Testis (tissue), 3 donors: ENCODE results near the gene HORMAD2. TPM values are rescaled to one million over a fixed set of nuclear protein-coding genes. Genes with fewer than 3 reads are reported as not detected.

Source experiments
- DNase-seq: peaks from one replicate; pipeline ENCODE4 v3.0.0-alpha.2; 2019
- H3K27ac ChIP-seq, 2 donors: fragments of 200-600 bp; sonication (generic); one replicate each; pipeline ENCODE4 v1.5.1; 2019
- H3K27me3 ChIP-seq: fragments of 200-600 bp; sonication (generic); one replicate; pipeline ENCODE4 v1.5.1; 2019
- H3K36me3 ChIP-seq: fragments of 200-600 bp; sonication (generic); one replicate; pipeline ENCODE4 v1.5.1; 2017; ENCODE audit warnings: low read depth; ENCODE audit errors: missing control alignments
- H3K4me1 ChIP-seq: fragments of 200-600 bp; sonication (generic); one replicate; pipeline ENCODE4 v1.5.1; 2019
- H3K4me3 ChIP-seq, 2 donors: fragments of 200-600 bp; sonication (generic); one replicate each; pipeline ENCODE4 v1.5.1; 2017 to 2019
- H3K9me3 ChIP-seq: fragments of 200-600 bp; sonication (generic); one replicate; pipeline ENCODE4 v1.5.1; 2017
- POLR2A ChIP-seq: fragments of 450-650 bp; IDR thresholded peaks from one replicate; pipeline ENCODE4 v1.6.1; 2017; ENCODE audit warnings: antibody characterized with exemption, mild to moderate bottlenecking, moderate library complexity
- WGBS, 2 donors: methylation state at CpG; one replicate each; pipeline ENCODE4 v1.1.5; 2018; 5-methylcytosine and 5-hydroxymethylcytosine counted together
- intact Hi-C: fragments of 100-400 bp; cut with DNase I; formaldehyde crosslinking; loops from one replicate; pipeline ENCODE4 v1.15.1; 2023; ENCODE audit warnings: low total_unique reads
- polyA plus RNA-seq: library from polyadenylated mRNA; stranded (reverse); fragments of 350-450 nt; fragmentation: Illumina TruSeq; extraction: RNeasy Lipid Tissue Mini Kit (QIAGEN cat#74804); gene quantifications from one replicate; pipeline ENCODE4 v1.2.3, GENCODE V29; 2014; ENCODE audit warnings: low read depth, low replicate concordance; ENCODE audit not compliant: insufficient read depth
- total RNA-seq, 2 donors: library from RNA; depleted of rRNA; stranded (reverse); fragments of >200 nt; gene quantifications; one replicate each; pipeline ENCODE4 v1.2.3, GENCODE V29; 2016
- TF ChIP-seq, protein P1 (sequence below), 3 experiments: fragments of 450-650 bp in 2 of 3; fragments of 200-600 bp in 1 of 3; sonication (generic) in 1 of 3; IDR thresholded peaks; one replicate each; pipeline ENCODE4 v1.5.1; 2016 to 2019; ENCODE audit warnings: antibody characterized with exemption in 3 of 3, mild to moderate bottlenecking in 2 of 3, moderate library complexity in 1 of 3

The HORMAD2 gene
- total and polyA plus RNA-seq, 3 donors from 2014 or later: 14.7 to 45.2 (median 24.2) TPM

DNA sequence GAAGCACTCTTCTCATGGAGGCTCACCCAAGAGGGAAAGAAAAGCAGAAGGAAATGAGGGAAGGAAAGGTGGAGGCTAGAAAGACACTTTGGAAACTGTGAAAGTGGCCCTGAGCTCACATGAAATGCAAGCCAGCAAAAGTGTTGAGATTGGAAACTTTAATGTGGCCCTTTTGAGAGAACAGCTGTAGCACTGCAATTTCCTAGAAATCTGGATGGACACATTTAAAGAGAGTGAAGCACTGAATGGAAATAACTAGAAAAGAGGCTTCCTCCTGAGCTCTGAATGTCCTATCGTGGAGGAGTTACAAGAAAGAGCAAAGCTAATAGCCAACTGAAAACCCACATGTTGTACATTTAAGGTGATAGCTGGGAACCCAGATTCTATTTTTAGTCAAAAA, 110.3 kb downstream of the HORMAD2 start:
- no peaks in the 10 kb centered on the region for H3K4me1 ChIP-seq
- no peaks in the 10 kb centered on the region for H3K27me3 ChIP-seq
- no peaks in the 10 kb centered on the region for H3K9me3 ChIP-seq
- no peak overlapping the region for H3K4me3 ChIP-seq
- H3K27ac ChIP-seq: no peak overlapping the region
- no peaks in the 10 kb centered on the region for H3K36me3 ChIP-seq
- WGBS, 2 donors: 41 to 55% methylated on average over 1 of the region's 1 CpG
- intact Hi-C loops: no loop called here
- TF ChIP-seq, protein P1, sequence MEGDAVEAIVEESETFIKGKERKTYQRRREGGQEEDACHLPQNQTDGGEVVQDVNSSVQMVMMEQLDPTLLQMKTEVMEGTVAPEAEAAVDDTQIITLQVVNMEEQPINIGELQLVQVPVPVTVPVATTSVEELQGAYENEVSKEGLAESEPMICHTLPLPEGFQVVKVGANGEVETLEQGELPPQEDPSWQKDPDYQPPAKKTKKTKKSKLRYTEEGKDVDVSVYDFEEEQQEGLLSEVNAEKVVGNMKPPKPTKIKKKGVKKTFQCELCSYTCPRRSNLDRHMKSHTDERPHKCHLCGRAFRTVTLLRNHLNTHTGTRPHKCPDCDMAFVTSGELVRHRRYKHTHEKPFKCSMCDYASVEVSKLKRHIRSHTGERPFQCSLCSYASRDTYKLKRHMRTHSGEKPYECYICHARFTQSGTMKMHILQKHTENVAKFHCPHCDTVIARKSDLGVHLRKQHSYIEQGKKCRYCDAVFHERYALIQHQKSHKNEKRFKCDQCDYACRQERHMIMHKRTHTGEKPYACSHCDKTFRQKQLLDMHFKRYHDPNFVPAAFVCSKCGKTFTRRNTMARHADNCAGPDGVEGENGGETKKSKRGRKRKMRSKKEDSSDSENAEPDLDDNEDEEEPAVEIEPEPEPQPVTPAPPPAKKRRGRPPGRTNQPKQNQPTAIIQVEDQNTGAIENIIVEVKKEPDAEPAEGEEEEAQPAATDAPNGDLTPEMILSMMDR (IDR thresholded peaks at IDR 0.05): no peak
- no peak for TF ChIP-seq POLR2A
- DNase-seq: no peak

DNA sequence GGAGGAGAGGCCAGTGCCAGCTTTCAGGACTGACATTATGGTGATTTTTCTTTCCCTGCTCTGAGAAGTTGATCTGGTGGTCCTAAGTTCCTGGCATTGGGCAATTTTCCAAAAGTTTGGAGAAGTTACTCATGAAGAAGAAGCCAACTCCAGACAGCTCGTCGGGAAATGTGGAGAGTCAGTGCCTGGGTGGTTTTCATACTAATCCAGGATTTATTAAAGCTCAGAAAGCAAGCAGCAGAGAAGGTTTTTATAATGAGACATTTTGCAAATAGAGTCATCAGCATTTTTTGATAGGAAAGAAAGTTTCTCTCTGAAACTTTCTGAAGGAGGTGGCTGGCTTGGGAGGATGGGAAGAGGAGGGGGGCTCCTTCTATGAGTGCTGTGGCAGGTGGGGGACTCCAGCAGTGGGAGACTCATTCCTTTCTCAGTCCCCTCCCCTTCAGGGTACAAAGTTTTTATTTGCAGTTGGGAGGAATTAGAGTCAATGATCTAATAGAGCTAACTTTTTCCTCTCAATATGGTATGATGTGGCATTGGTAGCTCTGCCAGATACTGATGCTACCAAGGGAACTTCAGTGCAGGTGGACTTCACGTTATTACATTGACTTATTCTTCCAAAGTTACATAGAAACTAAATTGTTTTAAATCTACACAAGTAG, 110.9 kb downstream of the HORMAD2 start:
- peaks cover 3% of the 10 kb centered on the region for H3K4me1 ChIP-seq
- H3K4me3 ChIP-seq: no peak overlapping the region
- TF ChIP-seq, protein P1 (IDR thresholded peaks at IDR 0.05): no peak
- no peak for TF ChIP-seq POLR2A
- intact Hi-C loops: no loop called here
- H3K9me3 ChIP-seq: no peaks in the 10 kb centered on the region
- H3K36me3 ChIP-seq: no peaks in the 10 kb centered on the region
- WGBS, 2 donors: 58 to 67% methylated on average over 3 of the region's 3 CpGs
- no peaks in the 10 kb centered on the region for H3K27me3 ChIP-seq
- no peak overlapping the region for H3K27ac ChIP-seq
- no peak for DNase-seq

DNA sequence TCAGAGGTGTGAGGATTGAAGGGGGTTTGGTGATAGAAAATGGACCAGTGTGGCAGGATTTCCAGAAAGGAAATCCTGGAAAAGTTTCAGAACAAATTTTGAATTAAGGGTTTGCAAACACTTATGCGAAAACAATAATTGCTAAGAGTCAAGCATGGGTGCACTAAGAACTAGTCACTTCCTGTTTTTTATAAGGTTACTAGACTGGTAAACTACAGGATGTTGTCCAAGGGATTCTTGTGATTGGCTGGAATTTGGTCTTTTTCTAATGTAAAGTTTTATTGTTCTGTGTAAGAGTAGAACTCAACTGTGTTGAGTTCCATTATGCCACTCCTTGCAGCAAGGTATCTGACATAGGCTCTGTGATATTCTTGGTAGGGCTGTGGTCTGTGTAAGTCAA, 112.2 kb downstream of the HORMAD2 start:
- no peak overlapping the region for H3K27ac ChIP-seq
- H3K27me3 ChIP-seq: no peaks in the 10 kb centered on the region
- H3K9me3 ChIP-seq: no peaks in the 10 kb centered on the region
- no peaks in the 10 kb centered on the region for H3K36me3 ChIP-seq
- TF ChIP-seq, protein P1 (IDR thresholded peaks at IDR 0.05): no peak
- TF ChIP-seq POLR2A: no peak
- no peak overlapping the region for H3K4me3 ChIP-seq
- WGBS, 2 donors: 95 to 100% methylated on average over 1 of the region's 1 CpG
- H3K4me1 ChIP-seq: peaks cover 13% of the 10 kb centered on the region
- intact Hi-C loops: no loop called here
- DNase-seq: no peak

DNA sequence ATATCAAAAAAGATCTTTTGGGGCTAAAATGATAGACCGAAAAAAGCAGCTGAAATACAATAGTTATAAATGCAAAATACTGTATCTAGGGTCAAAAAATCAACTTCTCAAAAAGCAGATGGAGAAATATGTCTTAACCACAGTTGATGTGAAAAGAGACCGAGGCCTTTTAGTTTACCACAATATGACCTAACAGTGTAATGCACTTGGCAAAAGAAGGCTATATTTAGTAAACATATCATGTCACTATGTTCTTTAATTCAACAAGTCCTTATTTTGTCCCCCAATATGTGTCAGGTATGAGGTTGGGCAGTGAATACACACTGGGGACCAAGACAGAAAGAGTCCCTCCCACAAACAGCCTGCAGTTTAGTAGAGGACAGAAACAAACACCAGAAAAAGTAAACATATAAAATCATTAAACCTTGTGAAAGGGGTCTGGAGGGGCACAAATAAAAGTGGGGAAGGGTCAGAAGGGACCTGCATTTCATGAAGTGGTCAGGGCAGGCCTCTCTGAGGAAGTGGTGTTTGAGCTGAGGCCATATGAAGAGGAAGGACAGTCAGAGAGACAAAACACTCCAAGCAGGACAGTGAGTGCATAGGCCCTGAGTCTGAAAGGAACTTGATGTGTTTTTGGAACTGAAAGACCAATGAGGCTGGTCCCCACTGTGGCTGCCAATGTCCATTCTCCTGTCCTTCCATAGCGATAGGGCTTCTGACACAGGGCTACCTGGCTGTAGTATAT, 112.9 kb downstream of the HORMAD2 start:
- H3K9me3 ChIP-seq: no peaks in the 10 kb centered on the region
- no peaks in the 10 kb centered on the region for H3K36me3 ChIP-seq
- 97 to 99% methylated on average over 3 of the region's 3 CpGs for WGBS, 2 donors
- H3K27ac ChIP-seq: no peak overlapping the region
- no peak for DNase-seq
- H3K4me1 ChIP-seq: peaks cover 13% of the 10 kb centered on the region
- no peak overlapping the region for H3K4me3 ChIP-seq
- TF ChIP-seq, protein P1 (IDR thresholded peaks at IDR 0.05): no peak
- no peak for TF ChIP-seq POLR2A
- intact Hi-C loops: no loop called here
- no peaks in the 10 kb centered on the region for H3K27me3 ChIP-seq
